Liver (tissue), 9 donors: ENCODE results near the gene CDK8. TPM values are rescaled to one million over a fixed set of nuclear protein-coding genes. Genes with fewer than 3 reads are reported as not detected.

Experiments
- DNase-seq: peaks from one replicate; pipeline ENCODE4 v3.0.0-alpha.2; 2017; ENCODE audit warnings: low spot score
- H3K27ac ChIP-seq, 2 donors: one replicate each; pipeline ENCODE4 v1.7.0; 2013; ENCODE audit warnings: inconsistent platforms in 2 of 2, low read length in 2 of 2, control low read depth in 1 of 2, low read depth in 1 of 2, mild to moderate bottlenecking in 1 of 2
- H3K27me3 ChIP-seq, 4 donors: one replicate each; pipeline versions ENCODE4 v1.6.1 to v1.7.0; 2013; ENCODE audit warnings: low read length in 3 of 4, inconsistent platforms in 1 of 4, mild to moderate bottlenecking in 1 of 4, moderate library complexity in 1 of 4; ENCODE audit not compliant: control insufficient read depth in 4 of 4, insufficient read depth in 4 of 4
- H3K36me3 ChIP-seq, 4 donors: one replicate each; pipeline versions ENCODE4 v1.6.1 to v1.7.0; 2013; ENCODE audit warnings: low read length in 3 of 4, mild to moderate bottlenecking in 3 of 4, low read depth in 1 of 4, moderate library complexity in 1 of 4; ENCODE audit not compliant: control insufficient read depth in 4 of 4, insufficient read depth in 3 of 4
- H3K4me1 ChIP-seq, 4 donors: one replicate each; pipeline versions ENCODE4 v1.6.1 to v1.7.0; 2013; ENCODE audit warnings: low read length in 3 of 4, mild to moderate bottlenecking in 3 of 4, moderate library complexity in 1 of 4; ENCODE audit not compliant: control insufficient read depth in 4 of 4, insufficient read depth in 4 of 4
- H3K4me3 ChIP-seq, 3 donors: one replicate each; pipeline versions ENCODE4 v1.6.1 to v1.7.0; 2013; ENCODE audit warnings: low read length in 3 of 3, control low read depth in 1 of 3, low read depth in 1 of 3, mild to moderate bottlenecking in 1 of 3
- H3K9ac ChIP-seq, 2 donors: one replicate each; pipeline ENCODE4 v1.7.0; 2013; ENCODE audit warnings: low read length in 2 of 2, mild to moderate bottlenecking in 2 of 2, moderate library complexity in 2 of 2, control low read depth in 1 of 2, low read depth in 1 of 2
- H3K9me3 ChIP-seq, 4 donors: one replicate each; pipeline versions ENCODE4 v1.6.1 to v1.7.0; 2013; ENCODE audit warnings: low read length in 3 of 4; ENCODE audit not compliant: control insufficient read depth in 4 of 4
- CTCF ChIP-seq: fragments of 150-350 bp; IDR thresholded peaks from 2 replicates; pipeline ENCODE4 v1.5.1; 2017; ENCODE audit warnings: improper control_type of control experiment, low read depth, low read length; ENCODE audit not compliant: missing input control
- EGR1 ChIP-seq, 2 donors: IDR thresholded peaks; 2 replicates each; pipeline ENCODE4 v1.6.1; 2016 to 2018; ENCODE audit warnings: antibody characterized with exemption in 2 of 2, low read depth in 2 of 2
- FOXA1 ChIP-seq: IDR thresholded peaks from 2 replicates; pipeline ENCODE4 v1.6.1; 2016; ENCODE audit warnings: antibody characterized with exemption
- FOXA2 ChIP-seq: IDR thresholded peaks from 2 replicates; pipeline ENCODE4 v1.6.1; 2016; ENCODE audit warnings: antibody characterized with exemption
- GABPA ChIP-seq, 2 donors: IDR thresholded peaks in 1 of 2; conservative IDR thresholded peaks in 1 of 2; 2 replicates each; pipeline ENCODE4 v1.6.1; 2016; ENCODE audit warnings: antibody characterized with exemption in 2 of 2, mild to moderate bottlenecking in 1 of 2, moderate library complexity in 1 of 2
- HNF4A ChIP-seq, 2 donors: conservative IDR thresholded peaks; 2 replicates each; pipeline ENCODE4 v1.6.1; 2016; ENCODE audit warnings: antibody characterized with exemption in 2 of 2, mild to moderate bottlenecking in 2 of 2
- HNF4G ChIP-seq: IDR thresholded peaks from 2 replicates; pipeline ENCODE4 v1.6.1; 2016; ENCODE audit warnings: antibody characterized with exemption
- JUND ChIP-seq, 2 donors: IDR thresholded peaks; 2 replicates each; pipeline ENCODE4 v1.6.1; 2016; ENCODE audit warnings: antibody characterized with exemption in 2 of 2
- NR2F2 ChIP-seq: IDR thresholded peaks from 2 replicates; pipeline ENCODE4 v1.6.1; 2016; ENCODE audit warnings: antibody characterized with exemption
- RAD21 ChIP-seq, 2 donors: IDR thresholded peaks; 2 replicates each; pipeline ENCODE4 v1.6.1; 2016; ENCODE audit warnings: antibody characterized with exemption in 2 of 2, mild to moderate bottlenecking in 2 of 2
- REST ChIP-seq: IDR thresholded peaks from 2 replicates; pipeline ENCODE4 v1.6.1; 2016; ENCODE audit warnings: antibody characterized with exemption, mild to moderate bottlenecking
- RXRA ChIP-seq, 2 donors: IDR thresholded peaks; 2 replicates each; pipeline ENCODE4 v1.6.1; 2017 to 2018; ENCODE audit warnings: antibody characterized with exemption in 2 of 2, mild to moderate bottlenecking in 1 of 2
- SP1 ChIP-seq: IDR thresholded peaks from 2 replicates; pipeline ENCODE4 v1.6.1; 2018; ENCODE audit warnings: antibody characterized with exemption, mild to moderate bottlenecking
- TAF1 ChIP-seq: conservative IDR thresholded peaks from 2 replicates; pipeline ENCODE4 v1.6.1; 2016; ENCODE audit warnings: antibody characterized with exemption, mild to moderate bottlenecking
- YY1 ChIP-seq: IDR thresholded peaks from 2 replicates; pipeline ENCODE4 v1.6.1; 2016; ENCODE audit warnings: antibody characterized with exemption, mild to moderate bottlenecking
- WGBS: extraction: QIAGEN DNeasy Blood & Tissue Kit; methylation state at CpG from one replicate; pipeline ENCODE4 v1.1.7; 2013; 5-methylcytosine and 5-hydroxymethylcytosine counted together
- polyA plus RNA-seq, 2 donors: library from polyadenylated mRNA; stranded (reverse) in 1 of 2; unstranded in 1 of 2; fragments of 200-250 nt in 1 of 2; fragments of >200 nt in 1 of 2; fragmentation: Nextera tagmentation in 1 of 2; extraction: Ambion mirVana in 1 of 2; gene quantifications; one replicate each; pipeline versions ENCODE4 v1.2.1 to v1.2.3, GENCODE V29; 2013 to 2015
- total RNA-seq, 2 donors: library from RNA; depleted of rRNA; stranded (reverse); fragments of >200 nt; gene quantifications; one replicate each; pipeline ENCODE4 v1.2.3, GENCODE V29; 2014
- TF ChIP-seq, protein P1 (sequence below): IDR thresholded peaks from 2 replicates; pipeline ENCODE4 v1.6.1; 2016; ENCODE audit warnings: antibody characterized with exemption
- TF ChIP-seq, protein P2 (sequence below): IDR thresholded peaks from 2 replicates; pipeline ENCODE4 v1.6.1; 2016; ENCODE audit warnings: antibody characterized with exemption
- TF ChIP-seq, protein P3 (sequence below): IDR thresholded peaks from 2 replicates; pipeline ENCODE4 v1.6.1; 2016; ENCODE audit warnings: antibody characterized with exemption
- donor health status: healthy.
- donor health status: healthy.
- donor health status: healthy.
- donor health status: healthy.
- donor health status: healthy.

CDK8 gene
- total and polyA plus RNA-seq, 4 donors: 3.3 to 10.8 (median 6.8) TPM

- Histone ChIP-seq H3K36me3 (no peaks in the 10 kb centered on the region), H3K27ac (no peak overlapping the region), H3K9ac (no peak overlapping the region), H3K4me1 (peaks cover 0 to 2% (median 0%) of the 10 kb centered on the region in 4 donors), H3K4me3 (no peak overlapping the region), H3K27me3 (no peaks in the 10 kb centered on the region), H3K9me3 (no peaks in the 10 kb centered on the region)
- TF ChIP-seq, protein P1, sequence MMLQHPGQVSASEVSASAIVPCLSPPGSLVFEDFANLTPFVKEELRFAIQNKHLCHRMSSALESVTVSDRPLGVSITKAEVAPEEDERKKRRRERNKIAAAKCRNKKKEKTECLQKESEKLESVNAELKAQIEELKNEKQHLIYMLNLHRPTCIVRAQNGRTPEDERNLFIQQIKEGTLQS: no peak
- TF ChIP-seq, protein P2, sequence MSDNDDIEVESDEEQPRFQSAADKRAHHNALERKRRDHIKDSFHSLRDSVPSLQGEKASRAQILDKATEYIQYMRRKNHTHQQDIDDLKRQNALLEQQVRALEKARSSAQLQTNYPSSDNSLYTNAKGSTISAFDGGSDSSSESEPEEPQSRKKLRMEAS: no peak
- TF ChIP-seq CTCF (no peak), NR2F2 (no peak), SP1 (no peak), RAD21 (IDR thresholded peaks at IDR 0.05) (no peak), FOXA2 (no peak), TAF1 (no peak), GABPA (IDR thresholded peaks at IDR 0.05 in 1 of 2, conservative IDR thresholded peaks at IDR 0.05 in 1 of 2) (no peak), JUND (IDR thresholded peaks at IDR 0.05) (no peak), YY1 (no peak), FOXA1 (no peak), RXRA (IDR thresholded peaks at IDR 0.05) (no peak), HNF4G (no peak), HNF4A (conservative IDR thresholded peaks at IDR 0.05) (no peak)
- TF ChIP-seq, protein P3, sequence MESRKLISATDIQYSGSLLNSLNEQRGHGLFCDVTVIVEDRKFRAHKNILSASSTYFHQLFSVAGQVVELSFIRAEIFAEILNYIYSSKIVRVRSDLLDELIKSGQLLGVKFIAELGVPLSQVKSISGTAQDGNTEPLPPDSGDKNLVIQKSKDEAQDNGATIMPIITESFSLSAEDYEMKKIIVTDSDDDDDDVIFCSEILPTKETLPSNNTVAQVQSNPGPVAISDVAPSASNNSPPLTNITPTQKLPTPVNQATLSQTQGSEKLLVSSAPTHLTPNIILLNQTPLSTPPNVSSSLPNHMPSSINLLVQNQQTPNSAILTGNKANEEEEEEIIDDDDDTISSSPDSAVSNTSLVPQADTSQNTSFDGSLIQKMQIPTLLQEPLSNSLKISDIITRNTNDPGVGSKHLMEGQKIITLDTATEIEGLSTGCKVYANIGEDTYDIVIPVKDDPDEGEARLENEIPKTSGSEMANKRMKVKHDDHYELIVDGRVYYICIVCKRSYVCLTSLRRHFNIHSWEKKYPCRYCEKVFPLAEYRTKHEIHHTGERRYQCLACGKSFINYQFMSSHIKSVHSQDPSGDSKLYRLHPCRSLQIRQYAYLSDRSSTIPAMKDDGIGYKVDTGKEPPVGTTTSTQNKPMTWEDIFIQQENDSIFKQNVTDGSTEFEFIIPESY: no peak
- no peak for DNase-seq
Measured at GRCh38 chr13:26320766-26321165, 66.8 kb downstream of the CDK8 start.

DNA sequence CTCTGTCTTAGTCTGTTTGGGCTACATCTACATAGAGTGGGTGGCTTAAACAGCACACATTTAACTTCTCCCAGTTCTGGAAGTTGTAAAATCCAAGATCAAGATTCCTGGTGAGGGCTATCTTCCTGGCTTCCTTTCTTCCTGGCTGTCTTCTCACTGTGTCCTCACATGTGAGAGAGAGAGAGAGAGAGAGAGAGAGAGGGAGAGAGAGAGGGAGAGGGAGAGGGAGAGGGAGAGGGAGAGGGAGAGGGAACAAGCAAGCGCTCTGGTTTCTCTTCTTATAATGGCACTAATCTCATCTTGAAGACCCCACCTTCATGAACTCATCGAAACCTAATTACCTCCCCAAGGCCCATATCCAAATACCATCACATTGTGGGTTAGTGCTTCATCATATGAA is 69.2 kb downstream of the CDK8 start:
- no peaks in the 10 kb centered on the region for H3K9me3 ChIP-seq
- no peak for TF ChIP-seq RAD21 (IDR thresholded peaks at IDR 0.05)
- no peak for TF ChIP-seq TAF1
- no peak for TF ChIP-seq GABPA (IDR thresholded peaks at IDR 0.05 in 1 of 2, conservative IDR thresholded peaks at IDR 0.05 in 1 of 2)
- TF ChIP-seq, protein P3: no peak
- no peak for TF ChIP-seq HNF4A (conservative IDR thresholded peaks at IDR 0.05)
- no peak for TF ChIP-seq NR2F2
- TF ChIP-seq YY1: no peak
- TF ChIP-seq, protein P1: no peak
- no peak for TF ChIP-seq EGR1 (IDR thresholded peaks at IDR 0.05; ENCODE audit: low read depth in 2 of 2)
- TF ChIP-seq HNF4G: no peak
- TF ChIP-seq FOXA1: no peak
- TF ChIP-seq CTCF: no peak
- TF ChIP-seq JUND (IDR thresholded peaks at IDR 0.05): no peak
- TF ChIP-seq, protein P2: no peak
- TF ChIP-seq FOXA2: no peak
- no peak for TF ChIP-seq REST
- TF ChIP-seq SP1: no peak
- TF ChIP-seq RXRA (IDR thresholded peaks at IDR 0.05): no peak
- H3K36me3 ChIP-seq: no peaks in the 10 kb centered on the region
- 49% methylated on average over 2 of the region's 2 CpGs for WGBS
- H3K4me3 ChIP-seq: no peak overlapping the region
- H3K9ac ChIP-seq: no peak overlapping the region
- no peak for DNase-seq
- peaks cover 0 to 2% (median 0%) of the 10 kb centered on the region in 4 donors for H3K4me1 ChIP-seq
- H3K27ac ChIP-seq: no peak overlapping the region
- H3K27me3 ChIP-seq: no peaks in the 10 kb centered on the region
